Germinal center (tissue), 1 donor: ENCODE measurements around the gene ZNG1A.
"Not testable (repeated sequence)": the region's sequence is repeated elsewhere in the genome, so short reads cannot be mapped to it uniquely, and the experiment has no call there.

Experiments
- DNase-seq: peaks from one replicate; pipeline ENCODE4 v3.0.0; 2012; ENCODE audit warnings: mixed read lengths, low spot score

The ZNG1A gene

GRCh38 chr9:178140-178825 is 573 bp downstream of the ZNG1A start:
- DNase-seq: not testable (repeated sequence)

GRCh38 chr9:169757-170156 is 9.1 kb downstream of the ZNG1A start:
- not testable (repeated sequence) for DNase-seq

GRCh38 chr9:159871-160270 is 19.0 kb downstream of the ZNG1A start:
- DNase-seq: not testable (repeated sequence)

- DNase-seq: not testable (repeated sequence)
These were observed 27.7 kb downstream of the ZNG1A start for GRCh38 chr9:151173-151572.

- DNase-seq: not testable (repeated sequence)
These were observed 39.0 kb downstream of the ZNG1A start for GRCh38 chr9:139880-140279.

GRCh38 chr9:117995-118467 is 60.8 kb downstream of the ZNG1A start, which contains the start of gene FOXD4:
Gene FOXD4 (minus strand): TSS chr9:118417. CDS start chr9:118119, 298 bp downstream.
- not testable (repeated sequence) for DNase-seq

- not testable (repeated sequence) for DNase-seq
These were observed 61.5 kb downstream of the ZNG1A start for GRCh38 chr9:117144-117994.

GRCh38 chr9:116239-117077 is 62.4 kb downstream of the ZNG1A start:
- DNase-seq: not testable (repeated sequence)

GRCh38 chr9:115118-115451 is 63.8 kb downstream of the ZNG1A start:
- not testable (repeated sequence) for DNase-seq

GRCh38 chr9:114267-115117 is 64.4 kb downstream of the ZNG1A start:
- DNase-seq: not testable (repeated sequence)

- peak; percentile 6 for DNase-seq
These were observed 65.2 kb downstream of the ZNG1A start for GRCh38 chr9:113468-114266.

- not testable (repeated sequence) for DNase-seq
These were observed 66.0 kb downstream of the ZNG1A start for GRCh38 chr9:112589-113467.

GRCh38 chr9:110672-111071 is 68.2 kb downstream of the ZNG1A start:
- not testable (repeated sequence) for DNase-seq

GRCh38 chr9:109540-109939 is 69.3 kb downstream of the ZNG1A start:
- DNase-seq: not testable (repeated sequence)

GRCh38 chr9:108742-109495 is 69.9 kb downstream of the ZNG1A start:
- not testable (repeated sequence) for DNase-seq

- not testable (repeated sequence) for DNase-seq
These were observed 72.9 kb downstream of the ZNG1A start for GRCh38 chr9:105991-106390.

GRCh38 chr9:100430-100829 is 78.4 kb downstream of the ZNG1A start:
- not testable (repeated sequence) for DNase-seq

GRCh38 chr9:99867-100266 is 79.0 kb downstream of the ZNG1A start:
- not testable (repeated sequence) for DNase-seq
